GM13976 (cell line): ENCODE measurements around the gene FOXP1.

Experiments
- DNase-seq: peaks from one replicate; pipeline ENCODE4 v3.0.0; 2012; ENCODE audit warnings: low spot score
- CTCF ChIP-seq: IDR thresholded peaks from 2 replicates; pipeline ENCODE4 v1.5.1; 2012; ENCODE audit warnings: borderline replicate concordance, mild to moderate bottlenecking; ENCODE audit not compliant: insufficient read depth; ENCODE audit errors: extremely low read depth, missing control alignments, control extremely low read depth
- in situ Hi-C: fragments of 300-500 bp; cut with MboI; formaldehyde crosslinking; loops from one replicate; pipeline ENCODE4 v1.12.0; 2022; ENCODE audit warnings: low sequenced_read_pairs, mixed read lengths, inconsistent platforms; ENCODE audit not compliant: unreplicated experiment

The FOXP1 gene

GRCh38 chr3:71308836-71309235, 274.7 kb downstream of the FOXP1 start:
- no peak for TF ChIP-seq CTCF
- no peak for DNase-seq
- in situ Hi-C loops = no loop called here

GRCh38 chr3:71307991-71308697, 275.4 kb downstream of the FOXP1 start:
- DNase-seq = no peak
- in situ Hi-C loops = no loop called here
- TF ChIP-seq CTCF = no peak

GRCh38 chr3:71305231-71306206, 278.0 kb downstream of the FOXP1 start:
- TF ChIP-seq CTCF = no peak
- DNase-seq = no peak
- in situ Hi-C loops = no loop called here

GRCh38 chr3:71304684-71305083, 278.8 kb downstream of the FOXP1 start:
- no peak for TF ChIP-seq CTCF
- DNase-seq = no peak
- in situ Hi-C loops = no loop called here

GRCh38 chr3:71304247-71304646, 279.3 kb downstream of the FOXP1 start:
- in situ Hi-C loops = no loop called here
- no peak for DNase-seq
- TF ChIP-seq CTCF = no peak

GRCh38 chr3:71303627-71304200, 279.8 kb downstream of the FOXP1 start:
- no peak for DNase-seq
- TF ChIP-seq CTCF = no peak
- in situ Hi-C loops = no loop called here
